Daoy (cell line): ENCODE results near the gene IGFBP5. TPM values are rescaled to one million over a fixed set of nuclear protein-coding genes. Genes with fewer than 3 reads are reported as not detected.

Experiments
- DNase-seq: peaks from one replicate; pipeline ENCODE4 v3.0.0-alpha.2; 2015; ENCODE audit warnings: low read depth
- total RNA-seq: library from RNA; depleted of rRNA; stranded (reverse); fragments of >200 nt; shearing (Covaris generic); gene quantifications from 2 replicates; pipeline ENCODE4 v1.2.3, GENCODE V29; 2014

Gene IGFBP5
- total RNA-seq, 1 experiment from 2014 or later = 2.9 TPM

DNA sequence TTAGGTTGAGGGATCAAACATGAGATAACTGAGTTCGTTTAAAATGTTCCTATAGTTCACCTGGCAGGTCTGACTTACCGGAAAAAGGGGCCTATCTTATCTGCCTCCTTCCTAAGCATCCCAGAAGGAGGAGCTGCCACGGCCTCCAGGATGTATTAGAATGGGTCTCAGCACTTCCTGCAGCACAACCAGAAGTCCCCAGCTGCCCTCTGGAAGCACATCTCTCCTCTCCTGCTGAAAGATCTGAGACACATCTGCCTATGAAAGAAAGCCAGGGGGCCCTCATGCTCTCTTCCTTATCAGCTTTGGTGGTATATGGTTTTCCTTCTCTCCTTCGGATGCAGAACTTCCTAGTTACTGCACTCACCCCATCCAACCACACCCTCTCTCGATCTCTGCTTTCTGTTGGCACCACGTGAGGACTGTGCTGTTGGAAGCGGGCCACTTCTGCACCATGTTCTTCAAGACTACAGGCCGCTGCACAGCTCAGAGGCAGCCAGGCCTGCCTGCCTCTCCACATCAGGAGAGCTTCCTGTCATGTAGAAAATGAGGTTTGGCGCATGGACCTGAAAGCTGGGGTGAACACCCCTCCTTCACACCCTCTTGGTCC is 6.5 kb downstream of the IGFBP5 start:
- DNase-seq = no peak

DNA sequence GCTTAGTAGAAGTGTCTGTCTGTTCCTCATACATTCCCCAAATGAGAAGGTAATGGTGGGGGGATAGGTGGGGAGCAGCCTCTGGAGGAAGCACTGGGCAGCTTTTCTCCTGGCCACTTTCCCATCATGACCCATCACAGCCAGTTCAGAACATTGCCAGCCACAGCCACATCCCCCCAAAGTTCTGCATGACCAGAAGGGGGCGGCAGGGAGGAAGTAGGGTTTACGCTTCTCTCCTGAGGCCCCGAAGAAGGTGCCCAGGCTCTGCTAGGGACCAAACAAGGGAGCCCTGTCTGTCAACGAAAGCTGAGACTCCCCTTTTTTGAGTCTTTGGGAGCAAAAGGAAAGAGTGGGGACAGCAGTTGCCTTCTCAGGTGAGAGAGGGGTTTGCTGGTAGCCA is 7.7 kb downstream of the IGFBP5 start:
- DNase-seq = no peak

GRCh38 chr2:216687111-216687510 is 8.2 kb downstream of the IGFBP5 start:
- DNase-seq = no peak

DNA sequence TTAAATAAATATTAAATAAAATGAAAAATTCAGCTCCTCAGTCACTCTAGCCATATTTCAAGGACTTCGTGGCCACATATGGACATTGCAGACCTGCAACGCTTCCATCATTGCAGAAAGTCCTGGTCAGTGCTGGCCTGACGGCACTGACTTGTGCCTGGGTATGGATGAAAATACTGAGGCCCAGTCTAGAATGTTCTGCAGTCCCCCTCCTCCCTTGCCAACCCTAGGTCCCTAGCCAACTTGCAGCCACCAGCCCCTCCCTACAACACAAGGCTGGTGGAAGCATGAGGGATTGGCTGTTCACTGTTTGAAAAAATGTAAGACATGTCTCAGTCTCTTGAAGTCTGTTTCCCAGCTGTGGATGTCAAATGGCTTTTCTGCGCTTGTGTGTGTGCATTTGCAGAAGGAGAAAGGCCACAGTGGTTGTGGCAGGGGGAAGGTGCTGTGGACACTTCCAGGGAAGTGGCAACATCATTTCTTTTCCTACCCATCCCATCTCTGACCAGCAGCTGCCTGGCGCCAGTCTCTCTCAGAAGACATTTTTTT is 9.9 kb downstream of the IGFBP5 start:
- DNase-seq = no peak

GRCh38 chr2:216683846-216684245 is 11.5 kb downstream of the IGFBP5 start:
- no peak for DNase-seq

DNA sequence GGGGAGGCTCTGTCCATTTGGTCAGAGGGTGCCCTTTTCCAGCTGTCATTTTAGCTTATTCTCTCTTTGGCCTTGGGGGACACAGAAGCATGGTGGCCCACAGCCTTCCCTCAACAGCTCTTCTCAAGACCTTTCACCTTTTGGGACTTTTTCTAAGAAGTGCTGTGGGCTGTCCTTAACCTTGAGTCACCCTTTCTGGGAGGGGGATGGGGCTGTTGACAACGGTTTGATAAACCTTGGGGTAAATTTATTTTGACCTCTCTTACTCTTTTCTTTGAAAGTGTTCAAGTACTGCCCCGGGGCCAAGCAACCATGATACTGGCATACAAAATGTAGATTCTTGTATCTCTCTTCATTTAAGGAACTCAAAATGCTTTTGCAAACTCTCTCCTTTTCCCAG is 13.7 kb downstream of the IGFBP5 start:
- no peak for DNase-seq

GRCh38 chr2:216680951-216681629 is 14.3 kb downstream of the IGFBP5 start:
- DNase-seq = no peak

DNA sequence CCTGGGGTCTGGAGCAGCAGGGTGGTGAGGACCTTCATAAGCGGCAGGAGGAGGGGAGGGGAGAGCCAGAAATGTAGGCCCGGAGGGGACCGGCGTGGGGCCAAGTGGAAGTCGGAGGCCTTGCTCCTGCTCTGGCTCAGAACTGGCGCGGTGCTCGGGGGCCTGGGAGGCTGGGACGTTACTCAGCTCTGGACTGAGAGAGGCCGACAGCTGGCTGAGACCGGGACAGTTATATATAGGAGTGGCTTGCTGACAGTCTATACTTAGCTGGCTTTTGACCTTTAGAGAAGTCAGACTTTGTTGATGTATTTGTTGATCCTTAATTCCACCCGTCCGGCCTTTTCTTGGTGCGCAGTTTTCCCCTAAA is 15.7 kb downstream of the IGFBP5 start:
- DNase-seq = no peak

DNA sequence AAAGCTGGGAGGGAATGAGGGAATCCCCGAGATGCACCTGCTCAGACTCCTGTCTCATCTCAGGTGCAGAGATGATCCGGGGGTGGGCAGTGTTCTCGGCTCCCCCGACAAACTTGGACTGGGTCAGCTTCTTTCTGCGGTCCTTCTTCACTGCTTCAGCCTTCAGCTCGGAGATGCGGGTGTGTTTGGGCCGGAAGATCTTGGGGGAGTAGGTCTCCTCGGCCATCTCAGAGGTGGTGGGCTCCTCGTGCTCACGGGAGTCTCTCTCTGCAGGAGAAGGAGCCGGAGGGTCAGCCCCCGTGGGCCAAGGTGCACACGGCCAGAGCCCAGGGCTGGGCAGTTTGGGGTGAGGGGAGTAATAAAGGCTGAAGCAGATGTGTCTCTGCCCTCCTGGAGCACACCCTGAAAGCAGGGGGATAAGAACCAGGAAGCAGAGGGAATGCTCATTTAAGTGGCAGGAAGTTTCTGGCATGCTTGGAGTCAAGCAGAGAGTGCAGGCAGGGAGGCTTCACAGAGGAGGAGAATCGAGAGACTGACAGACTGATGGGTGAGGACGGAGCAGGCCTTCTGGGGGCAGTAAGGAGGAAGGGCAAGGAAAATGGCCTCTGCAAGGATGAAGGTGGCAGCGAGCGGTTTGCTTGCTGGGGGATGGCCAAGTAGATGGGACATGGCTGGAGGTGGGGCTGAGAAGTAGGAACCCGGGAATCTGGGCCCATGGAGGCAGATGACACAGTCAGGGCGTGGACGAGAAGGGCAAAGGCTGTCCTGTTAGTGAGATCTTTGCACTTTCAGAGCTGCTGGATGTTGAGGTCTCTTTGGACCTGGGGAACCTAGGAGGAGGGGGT is 16.3 kb downstream of the IGFBP5 start:
- no peak for DNase-seq

DNA sequence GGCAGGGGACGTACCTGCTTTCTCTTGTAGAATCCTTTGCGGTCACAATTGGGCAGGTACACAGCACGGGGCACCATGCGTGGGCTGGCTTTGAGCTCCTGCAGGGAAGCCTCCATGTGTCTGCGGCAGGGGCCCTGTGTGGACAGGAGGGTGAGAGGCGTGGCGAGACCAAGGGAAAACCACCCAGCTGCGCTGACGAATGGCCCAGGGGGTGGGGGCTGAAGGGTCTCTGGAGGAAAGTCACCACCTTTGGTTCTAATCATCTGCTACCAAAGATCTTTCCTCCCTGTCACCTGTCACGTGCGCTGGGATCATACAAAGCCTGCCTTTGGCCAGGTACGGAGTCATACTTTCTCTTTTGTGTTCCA is 17.3 kb downstream of the IGFBP5 start:
- no peak for DNase-seq

- no peak for DNase-seq
These were observed 17.8 kb downstream of the IGFBP5 start for GRCh38 chr2:216677439-216678097.

GRCh38 chr2:216676630-216677029 is 18.7 kb downstream of the IGFBP5 start:
- DNase-seq = no peak

DNA sequence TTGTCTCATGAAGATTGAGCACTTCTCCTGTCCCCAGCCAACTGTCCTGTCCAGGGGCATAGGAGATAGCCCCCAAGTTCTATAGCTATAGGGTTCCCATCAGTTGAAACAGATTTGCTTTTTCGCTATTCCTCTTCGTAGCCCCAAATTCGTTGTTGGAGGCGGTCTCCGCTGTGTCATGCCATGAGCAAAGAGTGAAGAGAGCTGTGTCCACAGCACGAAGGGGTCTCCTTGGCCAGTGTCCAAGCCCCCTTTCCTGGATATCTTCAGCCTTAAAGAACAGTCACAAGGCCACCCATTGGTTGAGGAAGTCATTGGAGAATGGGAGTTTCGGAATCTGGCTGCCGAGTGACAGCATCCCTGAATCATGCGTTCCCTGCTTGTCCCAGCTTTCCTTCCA is 21.0 kb downstream of the IGFBP5 start:
- DNase-seq = no peak

GRCh38 chr2:216673609-216674008 is 21.7 kb downstream of the IGFBP5 start:
- no peak for DNase-seq

DNA sequence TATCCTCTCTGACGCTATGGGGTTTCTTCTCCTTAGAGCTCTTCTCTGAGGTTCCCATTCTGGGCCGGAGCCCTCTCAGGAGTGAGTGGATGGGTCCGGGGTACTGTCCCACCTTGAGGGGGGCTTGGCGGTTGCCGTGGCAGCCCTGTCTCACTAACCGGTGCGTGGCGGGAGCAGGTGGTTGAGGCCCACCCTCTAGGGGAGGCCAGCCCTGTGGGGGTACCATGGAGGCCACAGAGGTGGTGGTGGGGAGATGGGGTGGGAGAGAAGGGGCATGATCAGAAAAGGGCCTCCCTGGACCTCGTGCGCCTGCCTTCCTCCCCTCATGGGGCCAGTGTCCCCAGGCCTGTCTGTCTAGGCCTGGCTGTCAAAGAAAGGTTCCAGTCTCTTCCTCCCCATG is 22.3 kb downstream of the IGFBP5 start:
- no peak for DNase-seq

GRCh38 chr2:216672466-216672865 is 22.9 kb downstream of the IGFBP5 start:
- DNase-seq = no peak

GRCh38 chr2:216671791-216672343 is 23.5 kb downstream of the IGFBP5 start:
- DNase-seq = no peak

DNA sequence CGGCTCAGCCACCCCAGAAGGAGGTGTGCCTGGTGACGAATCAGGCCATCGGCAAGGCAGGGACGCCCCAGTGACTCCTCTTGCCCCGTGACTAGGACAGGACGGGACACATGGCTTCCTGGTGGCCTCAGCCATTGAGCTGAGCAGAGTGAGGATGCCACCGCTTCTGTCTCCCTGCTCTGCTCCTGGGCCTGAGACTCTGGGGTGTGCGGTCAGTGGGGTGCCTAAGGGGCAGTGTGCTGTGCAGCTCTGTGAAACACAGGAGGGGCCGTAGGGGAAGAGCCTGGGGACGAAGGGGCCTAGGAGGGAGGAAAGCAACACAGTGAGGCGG is 24.3 kb downstream of the IGFBP5 start:
- DNase-seq = no peak

GRCh38 chr2:216670266-216671080 is 24.9 kb downstream of the IGFBP5 start:
- no peak for DNase-seq

- DNase-seq = peak; percentile 67
These were observed 28.7 kb downstream of the IGFBP5 start for GRCh38 chr2:216666461-216667233.
